Measurements from ENCODE around the gene PRKN. TPM values are rescaled to one million over a fixed set of nuclear protein-coding genes. Genes with fewer than 3 reads are reported as not detected.

PRKN gene
- total and polyA plus RNA-seq, 3 experiments from 2014 or later: 0.22 to 1.0 (median 0.55) TPM

DNA sequence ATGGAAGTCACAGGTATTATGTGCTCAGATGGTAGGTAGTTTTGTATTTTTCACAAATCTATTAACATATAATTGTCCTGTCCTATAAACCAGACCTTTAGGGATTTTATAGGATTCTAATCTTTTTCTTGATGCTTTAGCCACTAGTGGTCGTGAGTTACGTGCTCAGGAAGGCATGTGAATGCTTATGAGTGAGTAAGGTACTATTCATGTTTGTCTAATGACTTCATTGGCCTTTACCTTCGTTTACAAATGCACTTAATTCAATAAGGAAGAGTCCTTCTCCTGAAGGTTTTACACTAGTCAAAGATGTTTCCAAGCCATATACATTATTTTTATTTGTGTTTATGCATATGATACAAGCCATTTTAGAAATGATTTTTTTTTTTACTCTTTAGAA is 23.2 kb upstream of the PRKN start:
- H3K36me3 ChIP-seq (ENCODE audit: insufficient read depth, low read length): no peaks in the 10 kb centered on the region
- H3K4me3 Mint-ChIP-seq: no peak overlapping the region

DNA sequence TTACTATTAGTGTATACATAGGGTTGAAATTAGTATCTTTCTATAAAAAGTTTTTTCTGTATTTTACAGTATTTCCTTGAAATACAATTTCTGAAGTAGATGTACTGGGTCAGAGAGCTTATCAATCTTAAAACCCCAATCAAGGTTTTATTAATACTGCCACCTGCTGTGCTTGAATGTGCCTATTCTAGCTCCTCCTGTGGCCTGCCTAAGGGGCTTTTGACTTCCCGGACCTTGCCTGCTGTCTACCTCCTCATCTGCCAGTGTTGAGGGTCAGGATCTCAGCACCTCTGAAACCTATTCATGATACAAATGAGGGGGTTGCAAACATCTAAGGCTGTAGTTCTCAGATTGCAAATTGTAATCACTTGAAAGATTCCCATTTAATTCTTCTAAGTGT is 9.4 kb upstream of the PRKN start:
- Mint-ChIP-seq H3K4me3 (no peak overlapping the region), H3K27me3 (peaks cover 0 to 2% of the 10 kb centered on the region in 2 donors), H3K9me3 (peaks cover 0 to 3% (median 0%) of the 10 kb centered on the region in 5 donors), H3K36me3 (no peaks in the 10 kb centered on the region), H3K4me1 (peaks cover 0 to 6% (median 4%) of the 10 kb centered on the region in 3 donors), H3K27ac (no peak overlapping the region)
- Histone ChIP-seq H3K4me1 (ENCODE audit: insufficient read depth, low read length) (no peaks in the 10 kb centered on the region), H3K27ac (ENCODE audit: low read depth, low read length) (no peak overlapping the region), H3K36me3 (ENCODE audit: insufficient read depth, low read length) (no peaks in the 10 kb centered on the region), H3K9me3 (ENCODE audit: low read length) (no peaks in the 10 kb centered on the region), H3K27me3 (ENCODE audit: insufficient read depth, low read length, poor library complexity, severe bottlenecking) (no peaks in the 10 kb centered on the region), H3K4me3 (ENCODE audit: low read length) (no peak overlapping the region)
- POLR2A ChIA-PET: no interaction called here
- CTCF ChIA-PET: no interaction called here
- no peak for DNase-seq

More for the DNA sequence above, 23.2 kb upstream of the PRKN start:
- no peak overlapping the region for H3K27ac ChIP-seq (ENCODE audit: low read depth, low read length)
- no peaks in the 10 kb centered on the region for H3K27me3 ChIP-seq (ENCODE audit: insufficient read depth, low read length, poor library complexity, severe bottlenecking)
- H3K9me3 ChIP-seq (ENCODE audit: low read length): no peaks in the 10 kb centered on the region
- H3K9me3 Mint-ChIP-seq: peaks cover 0 to 2% (median 0%) of the 10 kb centered on the region in 5 donors
- H3K4me1 Mint-ChIP-seq: no peaks in the 10 kb centered on the region
- no peaks in the 10 kb centered on the region for H3K4me1 ChIP-seq (ENCODE audit: insufficient read depth, low read length)
- H3K36me3 Mint-ChIP-seq: no peaks in the 10 kb centered on the region
- H3K4me3 ChIP-seq (ENCODE audit: low read length): no peak overlapping the region
- ChIA-PET POLR2A (no interaction called here), CTCF (no interaction called here)
- H3K27me3 Mint-ChIP-seq: no peaks in the 10 kb centered on the region
- DNase-seq: no peak
- no peak overlapping the region for H3K27ac Mint-ChIP-seq

DNA sequence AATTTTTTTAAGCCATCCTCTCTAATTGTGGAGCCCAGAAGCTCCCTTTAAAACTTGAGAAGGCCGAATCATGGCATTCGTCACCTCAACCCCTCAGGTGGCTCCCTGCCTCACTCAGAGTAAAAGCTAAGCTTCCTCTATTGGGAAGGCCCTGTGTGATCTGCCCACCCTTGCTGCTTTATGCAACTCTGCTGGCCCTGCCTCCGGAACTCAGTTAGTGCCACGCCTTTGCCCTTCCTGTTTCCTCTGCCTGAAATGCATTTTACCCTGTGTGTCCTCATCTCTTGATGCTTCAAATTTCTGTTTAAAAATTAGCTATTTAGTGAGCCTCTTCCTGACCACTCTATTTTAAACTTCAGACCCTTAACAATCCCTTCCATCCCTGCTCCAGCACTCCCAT is 5.9 kb upstream of the PRKN start:
- Histone ChIP-seq H3K27me3 (ENCODE audit: insufficient read depth, low read length, poor library complexity, severe bottlenecking) (no peaks in the 10 kb centered on the region), H3K27ac (ENCODE audit: low read depth, low read length) (no peak overlapping the region), H3K9me3 (ENCODE audit: low read length) (no peaks in the 10 kb centered on the region), H3K36me3 (ENCODE audit: insufficient read depth, low read length) (no peaks in the 10 kb centered on the region), H3K4me3 (ENCODE audit: low read length) (no peak overlapping the region), H3K4me1 (ENCODE audit: insufficient read depth, low read length) (no peaks in the 10 kb centered on the region)
- Mint-ChIP-seq H3K27me3 (no peaks in the 10 kb centered on the region), H3K4me1 (peaks cover 0 to 9% (median 6%) of the 10 kb centered on the region in 3 donors), H3K36me3 (no peaks in the 10 kb centered on the region), H3K4me3 (peak overlapping the region in 2 of 7 donors; percentile 10), H3K9me3 (peaks cover 0 to 3% (median 0%) of the 10 kb centered on the region in 5 donors), H3K27ac (peak overlapping the region in 3 of 8 donors; percentile 45 to 68 (median 57))
- DNase-seq: peak in 1 of 5 donors; percentile 23
- ChIA-PET POLR2A (no interaction called here), CTCF (no interaction called here)

DNA sequence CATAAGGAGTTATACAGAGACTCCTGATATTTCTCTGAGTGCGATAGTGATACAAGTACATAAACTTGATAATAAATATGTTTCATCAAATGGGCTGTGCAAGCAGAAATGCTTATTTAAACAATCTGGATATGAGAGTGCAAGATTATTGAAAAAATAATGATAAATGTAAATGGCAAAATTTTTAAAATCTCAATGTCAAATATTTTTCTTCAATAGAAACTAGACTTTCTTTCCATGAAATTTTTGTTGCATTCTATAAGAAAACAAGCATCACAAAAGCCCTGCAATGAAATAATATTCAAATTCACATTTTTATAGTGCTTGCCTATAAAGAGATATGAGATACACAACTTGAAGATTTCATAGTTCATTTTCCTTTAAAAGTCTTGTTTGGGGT is 2.9 kb upstream of the PRKN start:
- CTCF ChIA-PET: no interaction called here
- H3K27me3 ChIP-seq (ENCODE audit: insufficient read depth, low read length, poor library complexity, severe bottlenecking): no peaks in the 10 kb centered on the region

DNA sequence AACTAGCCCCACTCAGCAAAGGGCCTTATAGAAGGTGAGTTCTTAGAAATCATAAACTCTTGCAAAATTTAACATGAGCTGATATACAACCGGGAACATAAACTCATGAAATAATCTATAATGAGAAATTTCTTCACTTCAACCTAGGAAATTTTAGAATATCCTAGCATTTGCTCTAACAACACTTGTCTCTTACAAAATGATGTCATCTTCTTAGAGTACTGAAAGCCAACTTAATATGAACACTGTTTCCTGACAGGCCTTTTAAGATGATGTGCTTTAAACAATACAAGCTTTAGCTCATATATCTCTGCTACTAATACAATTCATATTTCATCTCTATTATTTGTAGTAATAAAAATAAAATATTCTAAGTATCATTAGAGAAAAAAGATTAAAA is 1.1 kb upstream of the PRKN start:
- Histone ChIP-seq H3K27me3 (ENCODE audit: insufficient read depth, low read length, poor library complexity, severe bottlenecking) (no peaks in the 10 kb centered on the region), H3K27ac (ENCODE audit: low read depth, low read length) (no peak overlapping the region), H3K36me3 (ENCODE audit: insufficient read depth, low read length) (no peaks in the 10 kb centered on the region), H3K4me3 (ENCODE audit: low read length) (no peak overlapping the region), H3K9me3 (ENCODE audit: low read length) (no peaks in the 10 kb centered on the region), H3K4me1 (ENCODE audit: insufficient read depth, low read length) (peaks cover 12% of the 10 kb centered on the region)
- H3K27me3 Mint-ChIP-seq: peaks cover 4 to 9% of the 10 kb centered on the region in 2 donors
- H3K4me1 Mint-ChIP-seq: peaks cover 8 to 22% (median 21%) of the 10 kb centered on the region in 3 donors
- H3K4me3 Mint-ChIP-seq: peak overlapping the region in 4 of 7 donors; percentile 46 to 99 (median 86)
- DNase-seq: no peak
- ChIA-PET CTCF (no interaction called here), POLR2A (no interaction called here)
- peaks cover 0 to 2% (median 0%) of the 10 kb centered on the region in 5 donors for H3K9me3 Mint-ChIP-seq
- H3K27ac Mint-ChIP-seq: peak overlapping the region; percentile 87 to 99 (median 97)
- peaks cover 0 to 1% (median 0%) of the 10 kb centered on the region in 3 donors for H3K36me3 Mint-ChIP-seq

More for the DNA sequence above, 2.9 kb upstream of the PRKN start:
- POLR2A ChIA-PET: no interaction called here
- H3K4me3 ChIP-seq (ENCODE audit: low read length): no peak overlapping the region
- no peaks in the 10 kb centered on the region for H3K36me3 ChIP-seq (ENCODE audit: insufficient read depth, low read length)
- H3K9me3 Mint-ChIP-seq: peaks cover 0 to 3% (median 0%) of the 10 kb centered on the region in 5 donors
- no peaks in the 10 kb centered on the region for H3K9me3 ChIP-seq (ENCODE audit: low read length)
- no peak overlapping the region for H3K4me3 Mint-ChIP-seq
- no peak overlapping the region for H3K27ac ChIP-seq (ENCODE audit: low read depth, low read length)
- H3K27ac Mint-ChIP-seq: peak overlapping the region in 3 of 8 donors; percentile 25 to 38 (median 31)
- DNase-seq: no peak
- peaks cover 12% of the 10 kb centered on the region for H3K4me1 ChIP-seq (ENCODE audit: insufficient read depth, low read length)
- peaks cover 0 to 1% (median 0%) of the 10 kb centered on the region in 3 donors for H3K36me3 Mint-ChIP-seq
- peaks cover 8 to 24% (median 23%) of the 10 kb centered on the region in 3 donors for H3K4me1 Mint-ChIP-seq
- peaks cover 4 to 9% of the 10 kb centered on the region in 2 donors for H3K27me3 Mint-ChIP-seq

DNA sequence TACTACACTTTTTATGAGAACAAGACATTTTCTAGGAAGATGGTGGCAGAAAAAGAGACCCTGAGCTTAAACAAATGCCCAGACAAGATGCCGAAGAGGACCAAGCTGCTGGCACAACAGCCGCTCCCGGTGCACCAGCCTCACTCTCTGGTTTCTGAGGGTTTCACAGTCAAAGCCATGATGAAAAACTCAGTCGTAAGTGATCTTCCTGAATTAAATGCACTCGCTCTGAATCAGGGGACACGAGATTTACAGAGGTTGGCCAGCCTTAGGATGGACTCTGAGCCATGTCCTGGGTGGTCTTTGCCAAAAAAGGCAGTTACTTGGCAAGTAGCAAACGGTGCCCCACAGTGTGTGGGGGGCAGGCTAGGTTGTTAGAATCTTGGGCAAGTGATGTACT is 631 bp upstream of the PRKN start:
- peak overlapping the region; percentile 14 for H3K4me3 ChIP-seq (ENCODE audit: low read length)
- Mint-ChIP-seq H3K36me3 (peaks cover 0 to 1% (median 0%) of the 10 kb centered on the region in 3 donors), H3K4me3 (peak overlapping the region; percentile 83 to 99 (median 93)), H3K27ac (peak overlapping the region; percentile 87 to 99 (median 97)), H3K4me1 (peaks cover 8 to 19% (median 18%) of the 10 kb centered on the region in 3 donors), H3K9me3 (peaks cover 0 to 2% (median 0%) of the 10 kb centered on the region in 5 donors), H3K27me3 (peaks cover 4 to 9% of the 10 kb centered on the region in 2 donors)
- peaks cover 12% of the 10 kb centered on the region for H3K4me1 ChIP-seq (ENCODE audit: insufficient read depth, low read length)
- H3K9me3 ChIP-seq (ENCODE audit: low read length): no peaks in the 10 kb centered on the region
- H3K36me3 ChIP-seq (ENCODE audit: insufficient read depth, low read length): no peaks in the 10 kb centered on the region
- peak overlapping the region; percentile 64 for H3K27ac ChIP-seq (ENCODE audit: low read depth, low read length)
- POLR2A ChIA-PET: no interaction called here
- CTCF ChIA-PET: no interaction called here
- no peak for DNase-seq
- H3K27me3 ChIP-seq (ENCODE audit: insufficient read depth, low read length, poor library complexity, severe bottlenecking): no peaks in the 10 kb centered on the region

DNA sequence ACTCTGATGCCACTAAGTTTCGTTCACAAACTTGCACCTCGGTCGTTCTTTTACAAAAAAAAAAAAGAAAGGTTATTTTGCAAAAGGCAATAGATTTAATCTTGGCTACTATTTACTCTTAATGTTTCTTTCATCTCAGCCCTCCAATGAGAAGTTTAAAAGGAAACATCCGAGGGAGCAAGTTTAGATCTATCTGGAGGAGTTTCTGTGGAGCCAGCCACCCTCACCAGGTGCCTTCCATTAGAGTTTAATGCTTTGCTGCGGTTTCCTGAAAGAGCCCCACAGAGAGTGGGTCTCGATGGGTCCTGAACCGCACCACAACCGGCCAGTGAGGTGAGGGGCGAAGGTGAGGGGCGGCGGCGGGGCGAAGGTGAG is 632 bp downstream of the PRKN start:
- peak in 1 of 5 donors; percentile 47 for DNase-seq
- CTCF ChIA-PET: no interaction called here

DNA sequence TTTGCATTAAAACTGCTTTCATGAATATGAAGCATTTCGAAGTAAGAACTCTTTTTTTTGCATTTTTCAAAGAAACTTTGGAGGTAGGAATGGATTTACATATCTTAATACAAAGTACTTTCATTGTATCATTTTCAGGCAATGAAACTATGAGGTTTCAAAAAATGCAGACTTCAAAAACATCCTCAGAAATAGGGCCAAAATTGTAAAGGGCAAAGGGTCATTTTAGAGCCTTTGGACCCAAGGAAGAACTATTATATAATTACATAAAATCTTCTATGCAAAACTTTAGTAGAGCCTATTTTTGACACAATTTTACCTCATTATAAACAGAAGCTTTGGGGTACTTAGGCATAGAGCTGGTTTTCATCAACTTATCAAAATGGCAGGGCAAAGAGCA is 4.9 kb downstream of the PRKN start:
- Mint-ChIP-seq H3K9me3 (peaks cover 0 to 2% (median 0%) of the 10 kb centered on the region in 5 donors), H3K27me3 (peaks cover 4 to 9% of the 10 kb centered on the region in 2 donors), H3K4me1 (peaks cover 5 to 9% (median 7%) of the 10 kb centered on the region in 3 donors), H3K4me3 (no peak overlapping the region), H3K27ac (no peak overlapping the region), H3K36me3 (peaks cover 0 to 6% (median 1%) of the 10 kb centered on the region in 3 donors)
- Histone ChIP-seq H3K4me3 (ENCODE audit: low read length) (no peak overlapping the region), H3K27ac (ENCODE audit: low read depth, low read length) (no peak overlapping the region), H3K9me3 (ENCODE audit: low read length) (no peaks in the 10 kb centered on the region), H3K4me1 (ENCODE audit: insufficient read depth, low read length) (peaks cover 7% of the 10 kb centered on the region), H3K36me3 (ENCODE audit: insufficient read depth, low read length) (no peaks in the 10 kb centered on the region), H3K27me3 (ENCODE audit: insufficient read depth, low read length, poor library complexity, severe bottlenecking) (no peaks in the 10 kb centered on the region)
- ChIA-PET POLR2A (no interaction called here), CTCF (no interaction called here)
- DNase-seq: no peak

More for the DNA sequence above, 632 bp downstream of the PRKN start:
- no peaks in the 10 kb centered on the region for H3K27me3 ChIP-seq (ENCODE audit: insufficient read depth, low read length, poor library complexity, severe bottlenecking)
- peaks cover 4 to 9% of the 10 kb centered on the region in 2 donors for H3K27me3 Mint-ChIP-seq
- peaks cover 8 to 19% (median 18%) of the 10 kb centered on the region in 3 donors for H3K4me1 Mint-ChIP-seq
- no peaks in the 10 kb centered on the region for H3K9me3 ChIP-seq (ENCODE audit: low read length)
- H3K27ac ChIP-seq (ENCODE audit: low read depth, low read length): no peak overlapping the region
- no peaks in the 10 kb centered on the region for H3K36me3 ChIP-seq (ENCODE audit: insufficient read depth, low read length)
- POLR2A ChIA-PET: no interaction called here
- H3K4me3 Mint-ChIP-seq: peak overlapping the region; percentile 83 to 99 (median 93)
- peaks cover 12% of the 10 kb centered on the region for H3K4me1 ChIP-seq (ENCODE audit: insufficient read depth, low read length)
- peak overlapping the region; percentile 84 to 96 (median 93) for H3K27ac Mint-ChIP-seq
- H3K9me3 Mint-ChIP-seq: peaks cover 0 to 2% (median 0%) of the 10 kb centered on the region in 5 donors
- peaks cover 0 to 1% (median 0%) of the 10 kb centered on the region in 3 donors for H3K36me3 Mint-ChIP-seq
- H3K4me3 ChIP-seq (ENCODE audit: low read length): peak overlapping the region; percentile 18
